GM12878 (cell line): Measurements from ENCODE around the gene XRCC6. TPM values are rescaled to one million over a fixed set of nuclear protein-coding genes. Genes with fewer than 3 reads are reported as not detected.

Experiments used
- ATAC-seq: fragments of 200-7000 bp; cut with Tn5 transposase; 3 replicates; pipeline ENCODE4 v1.9.1; 2020; ENCODE audit warnings: mild to moderate bottlenecking, moderate library complexity
- BruUV-seq: library from RNA; stranded (reverse); fragments of 400-500 nt; replicated peaks from 2 replicates; lab custom pipeline; 2021; lab: Mats Ljungman, UMichigan
- CTCF ChIA-PET: fragments of 300-600 bp; sonication (Branson Sonifier 250); formaldehyde crosslinking; extraction: SDS; loops from one replicate; lab custom pipeline; 2021; ENCODE audit warnings: inconsistent platforms; lab: Yijun Ruan, JAX
- POLR2A ChIA-PET: fragments of 350-600 bp; formaldehyde crosslinking; extraction: SDS; loops from one replicate; lab custom pipeline; 2021; ENCODE audit warnings: inconsistent platforms; lab: Charles Lee
- RAD21 ChIA-PET: fragments of 300-600 bp; sonication (Branson Sonifier 250); formaldehyde crosslinking; loops from one replicate; lab custom pipeline; 2023; ENCODE audit warnings: antibody characterized with exemption; ENCODE audit not compliant: unreplicated experiment; lab: Charles Lee
- SMC1A ChIA-PET: fragments of 300-600 bp; sonication (Branson Sonifier 250); formaldehyde crosslinking; loops from one replicate; lab custom pipeline; 2023; ENCODE audit not compliant: unreplicated experiment, uncharacterized antibody; lab: Charles Lee
- DNase-seq: peaks from one replicate; pipeline ENCODE4 v3.0.0-alpha.2; 2011; ENCODE audit warnings: low read depth, low spot score
- FAIRE-seq: peaks from 3 replicates; lab custom pipeline; 2011; peaks lifted over from hg19 to GRCh38; lab: Jason Lieb, UNC
- H2AFZ ChIP-seq: 2 replicates; pipeline ENCODE4 v1.6.0; 2011; ENCODE audit warnings: low read depth, low read length, control low read depth; ENCODE audit not compliant: control insufficient read depth
- H3K27ac ChIP-seq: 2 replicates; pipeline ENCODE4 v1.5.1; 2011; ENCODE audit warnings: control low read depth; ENCODE audit not compliant: control insufficient read depth, insufficient read depth
- H3K27me3 ChIP-seq, 2 experiments: replicated peaks in 1 of 2; 2 replicates each; pipeline versions ENCODE4 v1.6.0 to v1.6.1; 2011; ENCODE audit warnings: low read length in 1 of 2; ENCODE audit not compliant: control insufficient read depth in 2 of 2, insufficient read depth in 2 of 2
- H3K36me3 ChIP-seq, 2 experiments: 2 replicates each; pipeline ENCODE4 v1.5.1; 2011; ENCODE audit warnings: low read length in 1 of 2; ENCODE audit not compliant: control insufficient read depth in 2 of 2, insufficient read depth in 2 of 2
- H3K4me1 ChIP-seq: 2 replicates; pipeline ENCODE4 v1.6.1; 2011; ENCODE audit warnings: mild to moderate bottlenecking, low read length, moderate library complexity, mixed read lengths; ENCODE audit not compliant: control insufficient read depth, insufficient read depth
- H3K4me2 ChIP-seq: 2 replicates; pipeline ENCODE4 v1.6.0; 2011; ENCODE audit warnings: control low read depth; ENCODE audit not compliant: control insufficient read depth, insufficient read depth
- H3K4me3 ChIP-seq: fragments of 200-600 bp; sonication (generic); 2 replicates; pipeline ENCODE4 v1.5.1; 2016
- H3K79me2 ChIP-seq: 2 replicates; pipeline ENCODE4 v1.6.0; 2011; ENCODE audit warnings: low read length; ENCODE audit not compliant: control insufficient read depth, insufficient read depth
- H3K9ac ChIP-seq: 2 replicates; pipeline ENCODE4 v1.8.0; 2011; ENCODE audit warnings: low read length, control low read depth, mixed read lengths; ENCODE audit not compliant: control insufficient read depth, insufficient read depth
- H3K9me3 ChIP-seq: replicated peaks from 3 replicates; pipeline ENCODE4 v1.5.1; 2011; ENCODE audit warnings: mild to moderate bottlenecking, low read length; ENCODE audit not compliant: control insufficient read depth, insufficient read depth
- H4K20me1 ChIP-seq: 2 replicates; pipeline ENCODE4 v1.6.0; 2011; ENCODE audit not compliant: control insufficient read depth, insufficient read depth
- BHLHE40 ChIP-seq, 2 experiments: fragments of 450-650 bp in 1 of 2; IDR thresholded peaks; 2 replicates each; pipeline ENCODE4 v1.6.1; 2011 to 2017; ENCODE audit warnings: low read depth in 2 of 2, borderline replicate concordance in 1 of 2, improper control_type of control experiment in 1 of 2, low read length in 1 of 2, mild to moderate bottlenecking in 1 of 2
- BRCA1 ChIP-seq: IDR thresholded peaks from 2 replicates; pipeline ENCODE4 v1.6.1; 2011; ENCODE audit warnings: low read depth, low read length, improper control_type of control experiment
- CBFB ChIP-seq: IDR thresholded peaks from 2 replicates; pipeline ENCODE4 v1.6.1; 2016; ENCODE audit warnings: antibody characterized with exemption, low read depth
- CBX5 ChIP-seq: sonication (generic); IDR thresholded peaks from 2 replicates; pipeline ENCODE4 v1.6.1; 2016; ENCODE audit warnings: low read depth, moderate library complexity, mild to moderate bottlenecking, inconsistent platforms
- CHD2 ChIP-seq: IDR thresholded peaks from 2 replicates; pipeline ENCODE4 v1.6.1; 2011; ENCODE audit warnings: low read depth, low read length, improper control_type of control experiment, borderline replicate concordance
- DPF2 ChIP-seq: fragments of 450-650 bp; IDR thresholded peaks from 2 replicates; pipeline ENCODE4 v1.6.1; 2017; ENCODE audit warnings: mild to moderate bottlenecking
- EED ChIP-seq: sonication (generic); IDR thresholded peaks from 2 replicates; pipeline ENCODE4 v1.6.1; 2016; ENCODE audit warnings: antibody characterized with exemption, low read depth
- HDGF ChIP-seq: fragments of 450-650 bp; IDR thresholded peaks from 2 replicates; pipeline ENCODE4 v1.6.1; 2016; ENCODE audit warnings: antibody characterized with exemption
- SUZ12 ChIP-seq: fragments of 200-600 bp; sonication (generic); IDR thresholded peaks from one replicate; pipeline ENCODE4 v1.6.1; 2018; ENCODE audit warnings: antibody characterized with exemption, mild to moderate bottlenecking; ENCODE audit not compliant: unreplicated experiment
- TBL1XR1 ChIP-seq: IDR thresholded peaks from 2 replicates; pipeline ENCODE4 v1.6.1; 2012; ENCODE audit warnings: low read depth, low read length, improper control_type of control experiment
- TCF12 ChIP-seq: IDR thresholded peaks from 2 replicates; pipeline ENCODE4 v1.6.1; 2011; ENCODE audit warnings: low read depth, mild to moderate bottlenecking, low read length
- WRNIP1 ChIP-seq: IDR thresholded peaks from 2 replicates; pipeline ENCODE4 v1.6.1; 2011; ENCODE audit warnings: low read depth, low read length, improper control_type of control experiment, borderline replicate concordance
- YY1 ChIP-seq: IDR thresholded peaks from 2 replicates; pipeline ENCODE4 v1.6.1; 2011; ENCODE audit warnings: low read depth, mild to moderate bottlenecking, low read length
- ZBED1 ChIP-seq: IDR thresholded peaks from 2 replicates; pipeline ENCODE4 v1.6.1; 2016; ENCODE audit warnings: borderline replicate concordance
- ZNF207 ChIP-seq: fragments of 450-650 bp; IDR thresholded peaks from 2 replicates; pipeline ENCODE4 v1.6.1; 2014; ENCODE audit warnings: antibody characterized with exemption, mild to moderate bottlenecking, borderline replicate concordance
- WGBS: methylation state at CpG from one replicate; pipeline ENCODE4 v1.1.6; 2016; ENCODE audit warnings: low lambda C conversion rate; ENCODE audit not compliant: insufficient replicate concordance, insufficient coverage; ENCODE audit errors: missing lambda C conversion rate; 5-methylcytosine and 5-hydroxymethylcytosine counted together
- in situ Hi-C: fragments of 300-500 bp; cut with MboI; formaldehyde crosslinking; loops from 9 replicates; pipeline ENCODE4 v1.14.3; 2018; ENCODE audit warnings: mixed read lengths
- intact Hi-C: fragments of 100-400 bp; cut with micrococcal nuclease; formaldehyde crosslinking; loops from one replicate; pipeline ENCODE4 v1.14.2; 2022; ENCODE audit not compliant: unreplicated experiment
- polyA plus RNA-seq, 11 experiments: library from polyadenylated mRNA; depleted of rRNA in 4 of 11; unstranded in 6 of 11; stranded (reverse) in 5 of 11; fragments of >200 nt; fragmentation: Nextera tagmentation in 4 of 11; fragmentation: Illumina TruSeq in 1 of 11; extraction: Ambion mirVana in 4 of 11; extraction: Trizol in 1 of 11; gene quantifications; 1 replicate in 1 of 11; 2 replicates in 10 of 11; pipeline versions ENCODE4 v1.2.1 to v1.2.3, GENCODE V29; 2011 to 2016; ENCODE audit warnings: inconsistent platforms in 2 of 11, missing spikeins in 2 of 11, low read depth in 1 of 11
- total RNA-seq, 4 experiments: library from RNA; depleted of rRNA in 3 of 4; stranded (reverse); fragments of >200 nt in 3 of 4; fragmentation: Illumina TruSeq in 1 of 4; extraction: Trizol in 1 of 4; gene quantifications; 2 replicates each; pipeline versions ENCODE4 v1.2.1 to v1.2.3, GENCODE V29; 2013 to 2021
- TF ChIP-seq, protein P1 (sequence below): fragments of 450-650 bp; IDR thresholded peaks from 2 replicates; pipeline ENCODE4 v1.6.1; 2018; ENCODE audit warnings: mild to moderate bottlenecking, low read depth, moderate library complexity; ENCODE audit not compliant: partially characterized antibody
- TF ChIP-seq, protein P2 (sequence below): IDR thresholded peaks from 2 replicates; pipeline ENCODE4 v1.6.1; 2011; ENCODE audit warnings: mild to moderate bottlenecking, low read depth, low read length, moderate library complexity; ENCODE audit not compliant: insufficient replicate concordance
- TF ChIP-seq, protein P3 (sequence below): fragments of 450-650 bp; IDR thresholded peaks from 2 replicates; pipeline ENCODE4 v1.6.1; 2014; ENCODE audit warnings: mild to moderate bottlenecking
- TF ChIP-seq, protein P4 (sequence below): IDR thresholded peaks from 2 replicates; pipeline ENCODE4 v1.6.1; 2011; ENCODE audit warnings: low read depth, low read length, improper control_type of control experiment, borderline replicate concordance

Gene XRCC6
- total and polyA plus RNA-seq, 10 of the 15 experiments (the other 5 are each of a cell fraction or from before 2014, with no cell fraction given) = 186 to 718 (median 348) TPM

DNA sequence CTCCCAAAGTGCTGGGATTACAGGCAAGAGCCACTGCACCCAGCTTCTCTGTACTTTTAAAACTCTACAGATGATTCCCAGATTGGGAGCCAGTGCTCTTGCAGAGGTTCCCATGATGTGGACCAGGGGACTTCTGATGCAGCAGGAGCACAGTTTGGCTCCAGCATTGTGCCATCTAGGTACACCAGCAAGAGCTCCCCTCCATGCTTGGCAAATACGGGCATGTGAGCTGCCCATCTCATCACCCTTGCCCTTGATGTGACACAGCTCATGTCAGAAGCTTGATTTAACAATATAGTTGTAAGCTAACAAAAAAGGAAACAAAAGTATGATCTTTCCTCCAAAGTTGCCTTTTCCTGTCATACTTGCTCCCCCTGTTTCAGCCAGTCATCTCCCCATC lies 38.8 kb downstream of the XRCC6 start:
- WGBS = 33% methylated on average over 1 of the region's 1 CpG
- Histone ChIP-seq H3K27ac (no peak overlapping the region), H3K9ac (no peak overlapping the region), H4K20me1 (no peaks in the 10 kb centered on the region), H2AFZ (no peak overlapping the region), H3K4me1 (no peaks in the 10 kb centered on the region), H3K9me3 (no peaks in the 10 kb centered on the region), H3K36me3 (peaks cover 26 to 31% of the 10 kb centered on the region in 2 experiments), H3K4me2 (no peak overlapping the region), H3K79me2 (no peaks in the 10 kb centered on the region), H3K4me3 (no peak overlapping the region), H3K27me3 (no peaks in the 10 kb centered on the region)
- ChIA-PET SMC1A (interaction anchor here (0.9 to 2.4 kb wide), 2 partner anchors 9 to 24 kb away, joined by 3 to 7 read pairs; no protein-coding TSS in a partner anchor), RAD21 (no interaction called here), POLR2A (interaction anchor here (0.5 kb wide), 1 partner anchor 41 kb away, joined by 3 read pairs; no protein-coding TSS in a partner anchor), CTCF (interaction anchor here (1.1 to 1.6 kb wide), 4 partner anchors 9 to 116 kb away, joined by 3 to 4 read pairs (median 4); partner anchors contain the start of gene POLR3H)
- BruUV-seq = no TSS peak
- TF ChIP-seq CHD2 (no peak), DPF2 (no peak), TBL1XR1 (no peak), EED (no peak), HDGF (no peak), CBX5 (no peak), YY1 (no peak), ZNF207 (no peak), BRCA1 (no peak), ZBED1 (no peak), BHLHE40 (IDR thresholded peaks at IDR 0.05; ENCODE audit: borderline replicate concordance in 1 of 2, low read depth in 2 of 2, low read length in 1 of 2) (no peak), CBFB (no peak), TCF12 (no peak), WRNIP1 (no peak), SUZ12 (no peak)
- TF ChIP-seq, protein P1, sequence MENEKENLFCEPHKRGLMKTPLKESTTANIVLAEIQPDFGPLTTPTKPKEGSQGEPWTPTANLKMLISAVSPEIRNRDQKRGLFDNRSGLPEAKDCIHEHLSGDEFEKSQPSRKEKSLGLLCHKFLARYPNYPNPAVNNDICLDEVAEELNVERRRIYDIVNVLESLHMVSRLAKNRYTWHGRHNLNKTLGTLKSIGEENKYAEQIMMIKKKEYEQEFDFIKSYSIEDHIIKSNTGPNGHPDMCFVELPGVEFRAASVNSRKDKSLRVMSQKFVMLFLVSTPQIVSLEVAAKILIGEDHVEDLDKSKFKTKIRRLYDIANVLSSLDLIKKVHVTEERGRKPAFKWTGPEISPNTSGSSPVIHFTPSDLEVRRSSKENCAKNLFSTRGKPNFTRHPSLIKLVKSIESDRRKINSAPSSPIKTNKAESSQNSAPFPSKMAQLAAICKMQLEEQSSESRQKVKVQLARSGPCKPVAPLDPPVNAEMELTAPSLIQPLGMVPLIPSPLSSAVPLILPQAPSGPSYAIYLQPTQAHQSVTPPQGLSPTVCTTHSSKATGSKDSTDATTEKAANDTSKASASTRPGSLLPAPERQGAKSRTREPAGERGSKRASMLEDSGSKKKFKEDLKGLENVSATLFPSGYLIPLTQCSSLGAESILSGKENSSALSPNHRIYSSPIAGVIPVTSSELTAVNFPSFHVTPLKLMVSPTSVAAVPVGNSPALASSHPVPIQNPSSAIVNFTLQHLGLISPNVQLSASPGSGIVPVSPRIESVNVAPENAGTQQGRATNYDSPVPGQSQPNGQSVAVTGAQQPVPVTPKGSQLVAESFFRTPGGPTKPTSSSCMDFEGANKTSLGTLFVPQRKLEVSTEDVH = no peak
- TF ChIP-seq, protein P2, sequence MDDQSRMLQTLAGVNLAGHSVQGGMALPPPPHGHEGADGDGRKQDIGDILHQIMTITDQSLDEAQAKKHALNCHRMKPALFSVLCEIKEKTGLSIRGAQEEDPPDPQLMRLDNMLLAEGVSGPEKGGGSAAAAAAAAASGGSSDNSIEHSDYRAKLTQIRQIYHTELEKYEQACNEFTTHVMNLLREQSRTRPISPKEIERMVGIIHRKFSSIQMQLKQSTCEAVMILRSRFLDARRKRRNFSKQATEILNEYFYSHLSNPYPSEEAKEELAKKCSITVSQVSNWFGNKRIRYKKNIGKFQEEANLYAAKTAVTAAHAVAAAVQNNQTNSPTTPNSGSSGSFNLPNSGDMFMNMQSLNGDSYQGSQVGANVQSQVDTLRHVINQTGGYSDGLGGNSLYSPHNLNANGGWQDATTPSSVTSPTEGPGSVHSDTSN = no peak
- TF ChIP-seq, protein P3, sequence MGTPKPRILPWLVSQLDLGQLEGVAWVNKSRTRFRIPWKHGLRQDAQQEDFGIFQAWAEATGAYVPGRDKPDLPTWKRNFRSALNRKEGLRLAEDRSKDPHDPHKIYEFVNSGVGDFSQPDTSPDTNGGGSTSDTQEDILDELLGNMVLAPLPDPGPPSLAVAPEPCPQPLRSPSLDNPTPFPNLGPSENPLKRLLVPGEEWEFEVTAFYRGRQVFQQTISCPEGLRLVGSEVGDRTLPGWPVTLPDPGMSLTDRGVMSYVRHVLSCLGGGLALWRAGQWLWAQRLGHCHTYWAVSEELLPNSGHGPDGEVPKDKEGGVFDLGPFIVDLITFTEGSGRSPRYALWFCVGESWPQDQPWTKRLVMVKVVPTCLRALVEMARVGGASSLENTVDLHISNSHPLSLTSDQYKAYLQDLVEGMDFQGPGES = no peak
- TF ChIP-seq, protein P4, sequence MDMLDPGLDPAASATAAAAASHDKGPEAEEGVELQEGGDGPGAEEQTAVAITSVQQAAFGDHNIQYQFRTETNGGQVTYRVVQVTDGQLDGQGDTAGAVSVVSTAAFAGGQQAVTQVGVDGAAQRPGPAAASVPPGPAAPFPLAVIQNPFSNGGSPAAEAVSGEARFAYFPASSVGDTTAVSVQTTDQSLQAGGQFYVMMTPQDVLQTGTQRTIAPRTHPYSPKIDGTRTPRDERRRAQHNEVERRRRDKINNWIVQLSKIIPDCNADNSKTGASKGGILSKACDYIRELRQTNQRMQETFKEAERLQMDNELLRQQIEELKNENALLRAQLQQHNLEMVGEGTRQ = no peak
- ATAC-seq = no peak
- intact Hi-C loops (no loop called here), in situ Hi-C loops (no loop called here)
- no peak for FAIRE-seq
- DNase-seq = no peak
